CD4-positive, alpha-beta T cell treated with Interleukin-6 at 100 ng/mL for 8 hours (primary cell): ENCODE measurements around the gene SPDYE4.

Source experiments
- DNase-seq: peaks from one replicate; pipeline ENCODE4 v3.0.0-alpha.2; 2020; ENCODE audit warnings: mixed read lengths, low spot score

SPDYE4 gene

DNA sequence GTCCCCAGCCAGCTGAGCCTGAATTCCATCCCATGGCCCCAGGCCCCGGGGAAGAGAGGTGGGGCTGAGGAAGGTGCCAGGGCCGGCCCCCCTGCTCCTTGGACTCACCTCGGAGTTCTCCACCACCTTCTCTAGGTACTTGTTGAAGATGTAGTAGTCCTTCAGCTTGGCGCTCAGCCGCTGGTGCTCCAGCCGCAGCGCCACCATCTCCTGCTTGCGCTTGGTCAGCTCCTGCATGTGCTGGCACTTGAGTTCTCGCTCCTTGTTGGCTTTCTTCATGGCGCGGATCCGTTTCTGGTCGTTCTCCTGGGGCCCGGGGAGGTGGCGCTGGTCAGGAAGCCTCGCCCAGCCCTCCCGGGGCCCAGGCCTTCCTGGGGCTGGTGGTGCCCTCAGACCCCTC lies 17.0 kb downstream of the SPDYE4 start:
- no peak for DNase-seq

DNA sequence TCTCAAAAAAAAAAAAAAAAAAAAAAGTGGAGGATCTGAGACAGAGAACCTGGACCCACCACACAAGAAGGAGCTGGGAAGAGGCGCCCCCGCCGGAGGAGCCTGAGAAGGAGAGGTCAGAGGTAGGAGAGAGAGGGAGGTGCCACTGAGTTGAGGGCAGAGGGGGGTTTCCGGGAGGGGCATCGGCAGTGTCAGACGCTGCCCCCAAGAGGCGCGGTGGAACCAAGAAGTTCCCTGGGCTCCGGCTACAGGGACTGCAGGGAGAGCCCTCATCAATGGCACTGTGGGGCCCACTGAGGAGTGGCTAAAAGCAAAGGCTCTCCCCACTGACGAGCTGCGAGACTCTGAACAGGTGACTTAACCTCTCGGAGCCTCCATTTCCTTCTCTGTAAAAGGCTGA lies 17.9 kb downstream of the SPDYE4 start:
- peak; percentile 57 for DNase-seq

DNA sequence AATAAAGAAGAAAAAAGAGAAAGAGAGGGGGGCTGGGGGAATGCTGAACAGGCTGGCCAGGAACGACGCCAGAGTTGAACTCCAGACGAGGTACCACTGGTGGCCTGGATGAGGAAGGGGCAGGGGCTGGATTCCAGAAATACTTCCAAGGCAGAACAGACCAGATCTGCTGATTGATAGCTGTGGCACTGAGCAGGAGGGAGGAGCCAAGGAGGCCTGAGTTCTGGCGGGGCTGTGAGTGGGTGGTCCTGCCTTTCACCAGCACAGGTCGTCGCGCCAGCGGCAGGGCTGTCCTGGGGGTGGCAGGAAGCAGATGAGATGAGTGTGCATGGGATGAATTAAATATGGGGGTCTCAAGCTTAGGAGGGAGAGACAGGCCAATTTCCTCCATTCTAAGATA lies 19.2 kb downstream of the SPDYE4 start:
- DNase-seq = no peak

DNA sequence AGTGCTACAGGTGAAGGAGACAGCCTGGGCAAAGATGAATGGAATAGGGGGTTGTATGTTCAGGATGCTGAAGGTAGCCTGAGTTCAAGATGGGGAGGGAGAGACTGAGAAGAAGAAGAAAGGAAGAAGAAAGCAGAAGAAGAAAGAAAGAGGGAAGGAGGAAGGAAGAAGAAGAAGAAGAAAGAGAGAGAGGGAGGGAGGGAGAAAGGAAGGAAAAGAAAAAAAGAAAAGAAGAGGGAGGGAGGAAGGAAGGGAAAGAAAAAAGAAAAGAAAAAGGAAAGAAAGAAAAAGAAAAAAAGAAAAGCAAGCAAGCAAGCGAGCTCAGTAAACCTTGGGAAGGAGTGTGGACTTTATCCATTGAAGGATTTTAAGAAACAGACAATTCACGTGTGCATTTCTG lies 21.6 kb downstream of the SPDYE4 start:
- DNase-seq = no peak

DNA sequence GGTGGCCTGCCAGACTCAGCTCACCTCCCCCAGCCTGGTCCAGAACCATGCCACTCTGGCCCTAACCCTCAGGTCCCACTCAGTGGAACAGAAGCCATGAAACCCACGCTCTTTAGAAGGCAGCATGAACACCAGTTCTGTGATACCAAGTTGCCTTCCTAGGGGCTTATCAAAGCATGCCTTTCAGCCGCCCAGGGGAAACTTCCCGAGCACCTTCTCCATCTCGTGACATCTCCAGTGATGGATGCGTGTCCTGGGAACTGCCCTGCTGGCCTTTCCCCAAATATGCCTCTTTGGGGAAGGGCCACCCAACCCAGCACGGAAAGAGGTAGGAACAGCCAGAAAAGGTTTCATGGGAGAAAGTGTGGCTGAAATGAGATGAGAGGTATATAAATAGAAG lies 22.0 kb downstream of the SPDYE4 start:
- DNase-seq = no peak

DNA sequence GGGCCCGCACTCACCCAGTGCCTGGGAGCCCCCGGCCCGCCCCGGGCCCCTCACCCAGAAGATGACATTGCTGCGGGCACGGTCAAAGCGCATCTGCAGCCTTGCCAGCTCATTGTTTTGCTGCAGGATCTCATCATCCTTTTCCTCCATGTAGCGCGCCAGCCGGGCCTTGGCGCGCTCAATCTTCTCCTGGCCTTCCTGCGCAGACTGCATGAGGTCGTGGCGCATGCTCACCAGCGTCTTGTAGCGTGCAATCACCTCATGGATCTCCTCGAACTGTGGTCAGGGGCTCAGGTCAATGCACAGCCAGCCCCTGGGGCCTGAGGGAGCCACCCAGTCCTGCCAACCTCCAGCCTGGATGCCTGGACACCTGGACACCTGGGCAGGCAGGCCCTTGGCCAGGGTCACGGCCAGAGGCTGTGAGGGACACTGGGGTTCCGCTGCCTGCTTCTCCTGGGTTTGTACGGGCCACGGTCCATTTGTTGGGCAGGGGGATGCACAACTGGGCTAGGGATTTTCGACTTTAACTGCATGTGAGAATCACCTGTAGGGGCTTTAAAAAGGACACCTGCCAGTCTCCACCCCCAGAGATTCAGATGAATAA lies 22.9 kb downstream of the SPDYE4 start:
- DNase-seq = no peak

DNA sequence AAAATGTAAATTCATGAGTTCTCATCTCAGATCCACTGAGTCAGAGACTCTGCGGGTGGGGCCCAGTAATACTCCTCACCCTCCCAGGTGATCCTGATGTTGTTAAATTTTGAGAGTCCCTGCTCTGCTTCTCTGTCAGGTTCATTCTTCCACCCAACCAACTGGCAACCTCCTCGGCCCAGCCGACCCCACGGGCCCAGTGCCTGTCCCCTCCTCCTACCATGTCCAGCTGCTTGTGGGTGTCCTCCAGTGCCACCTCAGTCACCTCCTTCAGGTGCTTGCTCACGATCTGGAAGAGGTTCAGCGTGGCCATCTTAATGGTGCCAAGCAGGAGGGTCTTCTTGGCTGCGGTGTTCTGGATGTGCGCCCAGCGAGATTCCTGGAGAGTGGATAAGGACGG lies 23.5 kb downstream of the SPDYE4 start:
- no peak for DNase-seq

DNA sequence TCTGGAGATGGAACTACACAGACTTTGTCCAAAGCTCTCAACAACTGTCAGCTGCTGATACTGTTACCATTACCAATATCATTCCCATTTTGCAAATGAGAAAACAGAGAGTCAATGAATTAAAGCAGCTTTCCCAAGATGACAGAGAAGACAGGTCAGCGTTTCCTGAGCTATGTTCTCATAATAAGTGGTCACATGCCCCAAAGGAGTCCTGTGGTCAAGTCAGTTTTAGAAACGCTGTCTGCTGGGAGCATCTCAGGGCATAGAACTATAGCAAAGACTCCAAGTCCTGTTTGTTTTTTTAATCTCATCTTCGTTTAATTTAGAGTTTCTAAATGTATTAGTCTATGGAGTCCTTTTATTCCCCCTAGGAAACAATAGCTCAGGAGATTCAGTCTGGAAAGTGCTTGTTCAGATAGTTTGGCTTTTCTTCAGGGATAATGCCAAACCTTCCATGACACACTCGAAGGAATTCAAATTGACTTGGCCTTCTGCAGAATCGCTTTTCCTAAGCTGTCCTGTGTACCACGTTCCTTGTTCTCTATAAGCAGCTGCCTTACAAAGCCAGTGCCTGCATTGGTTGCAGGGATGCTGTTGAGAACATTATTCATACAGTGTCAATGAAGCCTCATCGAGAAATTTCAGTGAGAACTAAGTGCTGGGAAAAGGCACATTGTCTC lies 25.8 kb downstream of the SPDYE4 start:
- no peak for DNase-seq

DNA sequence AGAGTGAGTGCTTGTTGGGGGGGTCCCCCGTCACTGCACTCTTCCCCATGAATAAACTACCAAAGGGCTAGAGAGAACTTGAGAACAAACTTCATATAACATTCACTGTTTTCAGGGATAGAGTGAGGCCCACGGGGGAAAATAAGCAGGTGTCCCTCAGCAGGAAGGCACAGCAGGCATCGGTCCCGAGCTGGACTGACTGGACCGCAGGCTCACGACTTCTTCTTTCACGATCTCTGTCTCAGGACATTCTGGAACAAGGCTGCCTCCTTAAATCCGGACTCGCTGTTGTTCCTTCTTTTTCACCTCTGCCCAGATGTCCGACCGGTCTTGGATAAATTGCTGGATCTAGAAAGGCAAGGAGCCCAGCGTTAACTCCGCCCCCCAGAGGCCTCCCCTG lies 28.5 kb downstream of the SPDYE4 start:
- no peak for DNase-seq

DNA sequence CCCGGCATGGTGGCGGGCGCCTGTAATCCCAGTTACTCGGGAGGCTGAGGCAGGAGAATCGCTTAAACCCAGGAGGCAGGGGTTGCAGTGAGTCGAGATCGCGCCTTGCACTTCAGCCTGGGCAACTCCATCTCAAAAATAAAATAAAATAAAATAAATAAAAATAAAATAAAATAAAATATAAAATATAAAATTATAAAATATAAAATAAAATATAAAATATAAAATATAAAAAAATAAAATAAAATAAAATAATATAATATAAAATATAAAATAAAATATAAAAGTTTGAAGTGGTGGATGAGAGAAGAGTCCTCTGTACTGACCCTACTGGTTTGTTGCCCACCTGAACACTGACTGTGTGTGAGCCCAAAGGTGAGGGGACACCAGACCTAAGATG lies 28.9 kb downstream of the SPDYE4 start:
- DNase-seq = no peak

DNA sequence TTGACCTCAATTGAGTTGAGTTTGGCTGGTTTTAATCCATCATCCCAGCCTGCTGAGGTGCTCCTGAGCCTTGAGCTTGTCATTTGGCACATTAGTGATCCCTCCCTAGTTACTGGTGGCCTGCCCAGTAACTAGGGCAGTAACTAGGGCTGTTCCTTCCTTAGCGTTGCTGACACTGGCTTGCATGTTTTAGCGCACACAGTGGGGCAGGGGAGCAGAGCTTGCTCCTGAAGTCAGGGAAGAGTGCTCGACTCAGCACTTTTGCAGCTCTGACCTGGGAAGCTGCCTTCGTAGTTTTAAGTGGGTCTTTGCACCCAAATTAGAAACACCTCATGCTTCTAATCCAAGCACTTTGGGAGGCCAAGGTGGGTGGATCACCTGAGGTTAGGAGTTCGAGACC lies 29.4 kb downstream of the SPDYE4 start:
- DNase-seq = no peak

DNA sequence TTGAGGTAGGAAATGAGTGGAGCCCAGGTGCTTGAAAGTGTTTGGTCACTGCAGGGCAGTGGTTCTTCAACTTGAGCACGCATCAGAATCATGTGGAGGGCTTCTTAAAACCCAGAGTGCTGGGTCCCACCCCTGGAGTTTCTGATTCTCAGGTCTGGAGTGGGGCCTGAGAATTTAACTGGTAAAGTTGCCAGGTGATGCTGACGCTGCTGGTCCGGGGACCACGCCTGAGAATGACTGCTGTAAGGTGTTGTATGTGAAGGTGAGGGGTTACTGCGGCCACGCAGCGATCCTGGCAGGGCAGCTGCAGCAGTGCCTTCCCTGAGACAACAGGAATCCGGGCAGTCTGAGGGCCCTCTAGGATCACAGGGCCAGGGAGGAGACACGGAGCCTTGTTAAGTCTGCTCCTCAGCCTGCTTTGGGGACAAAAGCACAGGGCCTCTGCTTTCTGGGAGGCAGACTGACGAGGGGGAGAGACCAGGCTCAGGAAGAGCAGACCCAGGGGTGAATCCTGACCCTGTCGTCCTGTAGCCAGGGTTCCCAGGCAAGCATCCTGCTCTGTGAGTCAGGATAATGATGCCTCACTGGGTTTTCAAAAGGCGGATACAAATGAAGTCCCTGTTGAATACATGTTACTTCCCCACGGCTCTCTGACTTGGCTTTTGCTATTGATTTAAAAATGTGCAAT lies 30.0 kb downstream of the SPDYE4 start:
- DNase-seq = no peak

DNA sequence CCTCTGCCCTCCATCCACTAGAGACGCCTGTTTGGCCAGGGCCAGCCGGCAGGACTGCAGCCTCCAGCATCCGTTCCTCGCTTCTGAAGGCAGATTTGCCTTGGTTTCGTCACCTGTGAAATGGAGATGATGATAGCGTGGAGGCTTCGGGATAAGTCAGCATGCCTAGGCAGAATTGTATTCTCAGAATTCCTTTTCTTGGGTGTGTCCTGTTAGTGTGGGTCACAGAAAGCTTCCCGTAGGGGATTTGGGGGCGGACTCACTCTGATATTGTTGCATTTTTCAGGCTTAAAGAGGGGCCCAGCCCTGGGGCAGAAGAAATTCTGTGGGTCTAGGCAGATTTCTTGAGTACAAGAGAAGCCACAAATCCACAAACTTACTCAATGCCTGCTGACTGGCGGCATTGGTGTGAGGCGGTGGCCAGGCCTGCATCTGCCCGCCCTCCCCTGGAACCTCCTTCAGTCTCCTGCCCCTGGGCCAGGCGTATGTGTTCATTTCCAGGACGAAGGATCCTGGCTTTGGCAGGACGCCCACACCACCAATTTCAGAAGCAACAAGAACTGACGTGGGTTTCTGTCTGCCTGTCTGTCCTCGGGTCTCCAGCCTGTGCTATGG lies 31.3 kb downstream of the SPDYE4 start:
- no peak for DNase-seq

DNA sequence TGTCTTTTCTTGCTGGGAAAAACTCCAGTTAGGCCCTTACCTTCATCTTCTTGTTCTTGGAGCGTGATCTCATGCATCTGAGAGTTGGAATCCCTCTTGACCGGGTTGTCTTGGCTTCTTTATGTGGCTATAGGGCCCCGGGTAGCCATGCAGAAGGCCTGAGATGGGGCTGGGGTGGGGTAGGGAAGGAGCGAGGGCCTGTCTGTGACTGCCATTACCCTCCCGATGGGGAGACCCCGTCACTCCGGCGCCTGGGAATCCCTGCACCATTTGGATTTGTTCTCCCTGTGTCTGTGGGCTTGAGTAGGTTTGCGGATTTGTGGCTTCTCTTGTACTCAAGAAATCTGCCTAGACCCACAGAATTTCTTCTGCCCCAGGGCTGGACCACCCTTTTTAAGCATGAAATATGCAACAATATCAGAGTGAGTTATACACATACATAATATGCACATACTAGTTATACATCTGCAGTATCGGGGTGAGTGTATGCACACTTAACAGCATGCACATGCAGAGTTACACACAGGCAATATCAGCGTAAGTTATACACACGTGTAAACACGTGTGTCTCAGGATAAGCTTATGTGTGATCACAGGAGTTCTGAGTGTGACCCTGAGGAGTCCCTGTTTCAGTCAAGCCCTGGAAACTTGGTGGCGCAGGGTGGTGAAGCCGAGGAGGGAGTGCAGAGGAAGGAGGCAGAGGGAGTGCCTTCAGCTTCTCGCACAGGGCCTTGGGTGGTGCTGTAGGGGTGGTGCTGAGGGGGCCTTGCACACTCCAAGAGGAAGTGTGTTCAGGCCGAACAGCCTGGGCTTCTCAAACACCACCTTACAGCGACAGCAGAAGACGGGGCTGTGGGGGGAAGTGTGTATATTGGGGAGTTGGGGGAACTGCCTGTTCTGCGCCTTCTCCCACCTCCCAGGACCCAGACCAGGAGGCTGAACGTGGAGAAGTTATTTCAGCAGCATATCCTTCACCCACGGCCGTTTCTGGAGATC lies 32.2 kb downstream of the SPDYE4 start:
- DNase-seq = no peak

DNA sequence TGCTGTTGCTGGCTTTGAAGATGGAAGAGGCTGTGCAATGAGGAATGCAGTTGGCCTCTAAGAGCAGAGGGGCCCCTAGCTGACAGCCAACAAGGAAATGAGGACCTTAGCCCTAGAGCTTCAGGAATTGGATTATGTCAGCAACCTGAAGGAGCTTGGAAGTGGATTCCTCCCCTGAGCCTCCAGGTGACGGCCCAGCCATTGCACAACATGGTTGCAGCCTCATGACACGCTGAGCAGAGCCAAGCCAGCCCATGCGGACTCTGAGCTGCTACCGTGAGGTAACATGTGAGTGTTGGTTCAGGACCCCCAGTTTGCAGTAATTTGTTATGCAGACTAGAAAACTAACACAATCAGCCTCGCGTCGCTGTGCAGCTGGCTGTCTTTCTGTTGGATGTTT lies 33.9 kb downstream of the SPDYE4 start:
- no peak for DNase-seq

DNA sequence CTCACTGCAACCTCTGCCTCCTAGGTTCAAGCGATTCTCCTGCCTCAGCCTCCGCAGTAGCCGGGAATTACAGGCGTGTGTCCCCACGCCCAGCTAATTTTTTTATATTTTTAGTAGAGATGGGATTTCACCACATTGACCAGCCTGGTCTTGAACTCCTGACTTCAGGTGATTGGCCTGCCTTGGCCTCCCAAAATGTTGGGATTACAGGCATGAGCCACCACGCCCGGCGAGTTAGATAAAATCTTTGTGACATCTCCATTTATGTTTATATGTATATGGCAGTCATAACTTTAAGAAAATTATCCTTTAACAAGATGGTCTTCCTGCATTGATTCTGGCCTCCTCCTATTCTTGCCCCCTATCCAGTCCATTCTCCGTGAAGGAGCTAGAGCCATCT lies 37.8 kb downstream of the SPDYE4 start:
- no peak for DNase-seq

DNA sequence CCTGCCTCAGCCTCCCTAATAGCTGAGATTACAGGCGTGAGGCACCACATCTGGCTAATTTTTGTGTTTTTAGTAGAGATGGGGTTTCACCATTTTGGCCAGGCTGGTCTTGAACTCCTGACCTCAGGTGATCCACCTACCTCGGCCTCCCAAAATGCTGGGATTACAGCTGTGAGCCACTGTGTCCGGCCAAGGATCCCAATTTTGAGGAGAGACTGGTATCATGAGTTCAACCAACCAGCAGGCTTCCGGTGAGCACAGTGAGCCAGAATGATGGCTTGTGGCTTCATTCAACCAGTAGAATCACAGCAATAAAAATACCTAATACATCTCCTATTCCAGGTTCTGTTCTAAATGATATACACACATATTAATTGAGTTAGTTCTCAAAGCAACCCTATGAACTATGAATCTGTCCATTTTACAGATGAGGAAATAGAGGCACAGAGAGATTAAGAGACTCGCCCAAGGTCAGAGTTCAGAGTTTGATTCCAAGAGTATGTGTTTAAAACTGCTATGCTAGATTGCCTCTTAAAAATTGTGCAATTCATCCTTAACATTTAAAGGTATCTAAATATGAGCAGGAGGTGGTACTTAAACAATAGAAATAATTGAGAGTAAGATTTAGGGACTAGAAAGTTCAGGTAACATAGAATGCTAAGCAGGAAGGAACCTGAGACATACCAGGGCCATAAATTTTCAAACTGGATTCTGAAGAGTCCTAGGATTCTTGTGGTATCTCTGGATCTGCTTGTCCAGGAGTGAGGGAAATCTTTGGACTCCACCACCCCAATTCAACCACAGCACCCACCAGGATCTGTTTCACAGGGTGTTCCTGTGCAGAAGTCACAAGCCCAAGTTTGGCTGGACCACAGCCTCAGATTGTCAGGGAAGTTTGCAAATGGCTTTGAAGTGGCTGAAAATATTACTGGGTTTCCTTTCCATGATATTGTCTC lies 38.8 kb downstream of the SPDYE4 start:
- no peak for DNase-seq

DNA sequence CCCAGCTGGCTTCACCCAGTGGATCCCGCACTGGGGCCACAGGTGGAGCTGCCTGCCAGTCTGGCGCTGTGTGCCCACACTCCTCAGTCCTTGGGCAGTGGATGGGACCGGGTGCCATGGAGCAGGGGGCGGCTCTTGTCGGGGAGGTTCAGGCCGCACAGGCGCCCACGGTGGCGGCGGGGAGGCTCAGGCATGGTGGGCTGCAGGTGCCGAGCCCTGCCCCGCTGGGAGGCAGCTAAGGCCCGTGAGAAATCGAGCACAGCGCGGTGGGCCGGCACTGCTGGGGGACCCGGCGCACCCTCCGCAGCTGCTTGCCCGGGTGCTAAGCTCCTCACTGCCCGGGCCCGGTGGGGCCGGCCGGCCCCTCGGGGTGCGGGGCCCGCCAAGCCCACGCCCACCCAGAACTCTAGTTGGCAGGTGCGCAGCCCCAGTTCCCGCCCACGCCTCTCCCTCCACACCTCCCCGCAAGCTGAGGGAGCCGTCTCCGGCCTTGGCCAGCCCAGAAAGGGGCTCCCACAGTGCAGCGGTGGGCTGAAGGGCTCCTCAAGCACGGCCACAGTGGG lies 40.3 kb downstream of the SPDYE4 start:
- DNase-seq = no peak

DNA sequence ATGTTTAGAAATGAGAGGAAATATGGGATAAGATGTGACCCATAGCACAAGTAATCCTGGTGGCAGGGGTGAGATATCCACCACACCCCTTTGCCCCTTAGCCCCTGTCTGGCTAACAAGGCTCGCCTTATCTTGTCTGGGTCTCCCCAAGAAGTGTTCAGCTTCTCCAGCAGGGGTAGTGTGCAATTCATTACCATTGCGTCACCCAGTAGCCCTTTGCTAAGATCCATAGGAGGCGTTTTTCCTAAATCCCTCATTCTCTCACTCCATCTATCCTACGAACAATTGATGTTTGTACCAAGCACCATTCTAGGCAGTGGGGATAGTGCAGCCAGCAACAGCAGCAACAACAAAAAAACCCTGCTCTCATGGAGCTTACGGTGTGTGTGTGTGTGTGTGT lies 44.5 kb downstream of the SPDYE4 start:
- no peak for DNase-seq

DNA sequence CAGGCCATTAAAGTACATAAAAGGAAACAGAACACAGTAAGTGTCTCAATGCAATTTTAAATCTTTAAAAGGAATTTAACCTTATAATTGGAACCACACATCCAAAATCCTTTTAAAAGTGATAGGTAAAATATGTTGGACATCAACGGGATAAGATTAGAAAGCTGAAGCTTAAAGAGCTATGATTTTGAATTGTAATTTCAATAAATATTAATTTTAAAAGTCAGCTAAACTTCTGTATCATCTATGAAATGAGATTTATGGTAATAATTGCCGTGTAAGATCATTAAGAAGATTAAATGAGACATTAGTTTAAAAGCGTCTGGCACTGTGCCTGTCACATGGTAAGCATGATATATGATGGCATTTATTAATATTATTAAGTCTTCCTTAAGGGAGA lies 45.0 kb downstream of the SPDYE4 start:
- no peak for DNase-seq

DNA sequence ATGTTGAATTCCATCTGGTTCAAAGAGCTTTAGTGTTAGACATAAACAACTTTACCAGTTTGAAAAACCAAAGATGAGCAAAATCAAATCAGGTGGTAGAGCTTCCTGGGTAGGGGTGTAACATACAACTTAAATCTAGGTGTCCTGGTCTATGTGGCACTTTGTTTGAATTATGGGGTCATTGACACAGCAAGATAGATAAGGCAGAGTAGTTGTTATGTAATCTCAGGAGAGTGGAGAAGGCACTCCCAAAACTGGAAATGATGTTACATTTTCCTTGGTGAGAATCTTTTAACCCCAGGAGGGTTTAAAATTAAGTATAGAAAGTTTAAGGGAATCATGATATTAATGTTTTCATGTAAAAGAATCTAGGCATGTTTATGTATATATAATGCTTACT lies 45.6 kb downstream of the SPDYE4 start:
- DNase-seq = no peak
